Sciatic nerve (tissue), 2 donors: ENCODE results near the gene HMX1. TPM values are rescaled to one million over a fixed set of nuclear protein-coding genes. Genes with fewer than 3 reads are reported as not detected.
A peak's percentile ranks its signal among the peaks of the same experiment; 100 is the strongest.

Source experiments
- ATAC-seq: fragments of 200-7000 bp; cut with Tn5 transposase; one replicate; pipeline ENCODE4 v1.9.1; 2020; ENCODE audit warnings: mild to moderate bottlenecking, moderate library complexity
- DNase-seq: peaks from one replicate; pipeline ENCODE4 v3.0.0-alpha.2; 2020; ENCODE audit warnings: low spot score
- intact Hi-C: fragments of 100-400 bp; cut with DNase I; formaldehyde crosslinking; loops from one replicate; pipeline ENCODE4 v1.14.2; 2022
- total RNA-seq: library from RNA; stranded (reverse); fragmentation: NEBNext Ultra II Directional; extraction: Animal tissue kit (Norgen Biotek cat#: 25700); gene quantifications from one replicate; pipeline ENCODE4 v1.2.1, GENCODE V29; 2021
- donor health status: DM: no; HTN: no; CAD: no.
- donor health status: DM: no; HTN: no; CAD: no.

HMX1 gene
- total RNA-seq, 1 donor from 2014 or later: not detected

GRCh38 chr4:8850074-8850829, 21.4 kb downstream of the HMX1 start:
- intact Hi-C loops: no loop called here
- ATAC-seq (no peak), DNase-seq (peak; percentile 32)

- DNase-seq: peak; percentile 15
- ATAC-seq: no peak
- intact Hi-C loops: no loop called here
Measured at GRCh38 chr4:8849266-8850073, 22.2 kb downstream of the HMX1 start.

GRCh38 chr4:8848507-8849265, 23.0 kb downstream of the HMX1 start:
- intact Hi-C loops: no loop called here
- DNase-seq (peak; percentile 13), ATAC-seq (no peak)

GRCh38 chr4:8847764-8848163, 23.9 kb downstream of the HMX1 start:
- intact Hi-C loops: no loop called here
- DNase-seq (peak; percentile 14), ATAC-seq (no peak)

- DNase-seq (peak; percentile 36), ATAC-seq (no peak)
- intact Hi-C loops: no loop called here
Measured at GRCh38 chr4:8847331-8847730, 24.3 kb downstream of the HMX1 start.

GRCh38 chr4:8846826-8847225, 24.8 kb downstream of the HMX1 start:
- peak; percentile 33 for DNase-seq
- intact Hi-C loops: no loop called here
- ATAC-seq: no peak

- intact Hi-C loops: no loop called here
- peak; percentile 42 for DNase-seq
Measured at GRCh38 chr4:8846046-8846720, 25.5 kb downstream of the HMX1 start.

GRCh38 chr4:8844976-8845690, 26.5 kb downstream of the HMX1 start:
- DNase-seq: no peak
- ATAC-seq: no peak
- intact Hi-C loops: no loop called here

More at GRCh38 chr4:8846046-8846720, 25.5 kb downstream of the HMX1 start:
- ATAC-seq: no peak

GRCh38 chr4:8843597-8843996, 28.0 kb downstream of the HMX1 start:
- ATAC-seq (no peak), DNase-seq (no peak)
- intact Hi-C loops: no loop called here

- DNase-seq (no peak), ATAC-seq (no peak)
- intact Hi-C loops: no loop called here
Measured at GRCh38 chr4:8842614-8843013, 29.0 kb downstream of the HMX1 start.

- intact Hi-C loops: no loop called here
- DNase-seq (no peak), ATAC-seq (no peak)
Measured at GRCh38 chr4:8841678-8842268, 29.9 kb downstream of the HMX1 start.

GRCh38 chr4:8840816-8841455, 30.7 kb downstream of the HMX1 start:
- ATAC-seq: no peak
- intact Hi-C loops: no loop called here
- DNase-seq: peak; percentile 35

GRCh38 chr4:8840006-8840793, 31.4 kb downstream of the HMX1 start:
- ATAC-seq (no peak), DNase-seq (peak; percentile 36)

GRCh38 chr4:8838961-8839431, 32.6 kb downstream of the HMX1 start:
- ATAC-seq: no peak
- DNase-seq: peak; percentile 45
- intact Hi-C loops: no loop called here

More at GRCh38 chr4:8840006-8840793, 31.4 kb downstream of the HMX1 start:
- intact Hi-C loops: no loop called here

- intact Hi-C loops: no loop called here
Measured at GRCh38 chr4:8838296-8838960, 33.2 kb downstream of the HMX1 start.

GRCh38 chr4:8837181-8837841, 34.3 kb downstream of the HMX1 start:
- ATAC-seq (no peak), DNase-seq (peak; percentile 40)
- intact Hi-C loops: no loop called here

More at GRCh38 chr4:8838296-8838960, 33.2 kb downstream of the HMX1 start:
- ATAC-seq (no peak), DNase-seq (no peak)
